OCI-LY7 (cell line): Measurements from ENCODE around the gene CARS1. TPM values are rescaled to one million over a fixed set of nuclear protein-coding genes. Genes with fewer than 3 reads are reported as not detected.

Experiments
- BruUV-seq: library from RNA; stranded (reverse); fragments of 400-500 nt; replicated peaks from 2 replicates; lab custom pipeline; 2021; lab: Mats Ljungman, UMichigan
- CTCF ChIA-PET: fragments of 300-600 bp; sonication (Branson Sonifier 250); formaldehyde crosslinking; loops from one replicate; lab custom pipeline; 2022; ENCODE audit warnings: antibody characterized with exemption; ENCODE audit not compliant: unreplicated experiment; lab: Charles Lee
- POLR2A ChIA-PET: fragments of 300-600 bp; sonication (Branson Sonifier 250); formaldehyde crosslinking; loops from one replicate; lab custom pipeline; 2022; ENCODE audit warnings: antibody characterized with exemption; lab: Charles Lee
- DNase-seq: peaks from one replicate; pipeline ENCODE4 v3.0.0-alpha.2; 2015; ENCODE audit warnings: low spot score
- H2AFZ ChIP-seq: fragments of 200-600 bp; sonication (generic), shearing (Covaris generic); 2 replicates; pipeline ENCODE4 v1.6.1; 2014; ENCODE audit warnings: mild to moderate bottlenecking, antibody characterized with exemption, low read length, moderate library complexity
- H3K27ac ChIP-seq: fragments of 200-600 bp; sonication (generic); 2 replicates; pipeline ENCODE4 v1.5.1; 2014; ENCODE audit warnings: mixed run types, low read depth, mild to moderate bottlenecking, moderate library complexity, low read length, inconsistent platforms; ENCODE audit not compliant: poor library complexity, severe bottlenecking
- H3K36me3 ChIP-seq: fragments of 200-600 bp; sonication (generic); 2 replicates; pipeline ENCODE4 v1.6.1; 2014; ENCODE audit warnings: mild to moderate bottlenecking, antibody characterized with exemption, low read length, moderate library complexity, mixed read lengths; ENCODE audit not compliant: insufficient read depth
- H3K4me1 ChIP-seq: fragments of 200-600 bp; sonication (generic); 2 replicates; pipeline ENCODE4 v1.5.1; 2014; ENCODE audit warnings: mild to moderate bottlenecking, low read length; ENCODE audit not compliant: insufficient read depth, poor library complexity, severe bottlenecking
- H3K4me2 ChIP-seq: fragments of 200-600 bp; sonication (generic); 2 replicates; pipeline ENCODE4 v1.6.1; 2014; ENCODE audit warnings: mild to moderate bottlenecking, low read length
- H3K4me3 ChIP-seq: fragments of 200-600 bp; sonication (generic); 2 replicates; pipeline ENCODE4 v1.5.1; 2014; ENCODE audit warnings: mild to moderate bottlenecking, low read depth, low read length; ENCODE audit not compliant: poor library complexity, severe bottlenecking
- H3K79me2 ChIP-seq: fragments of 200-600 bp; sonication (generic); 2 replicates; pipeline ENCODE4 v1.6.1; 2016; ENCODE audit warnings: low read depth, mild to moderate bottlenecking, low read length, moderate library complexity, mixed read lengths; ENCODE audit not compliant: insufficient read depth
- H3K9me2 ChIP-seq: fragments of 200-600 bp; sonication (generic); 2 replicates; pipeline ENCODE4 v1.6.1; 2016; ENCODE audit warnings: mild to moderate bottlenecking, low read length, mixed read lengths; ENCODE audit not compliant: insufficient read depth
- H3K9me3 ChIP-seq: fragments of 200-600 bp; sonication (generic); 2 replicates; pipeline ENCODE4 v1.6.1; 2014; ENCODE audit warnings: mild to moderate bottlenecking, mixed run types, low read length, mixed read lengths
- H4K20me1 ChIP-seq: fragments of 200-600 bp; sonication (generic); 2 replicates; pipeline ENCODE4 v1.6.1; 2014; ENCODE audit warnings: mild to moderate bottlenecking, antibody characterized with exemption, low read length, moderate library complexity, mixed read lengths; ENCODE audit not compliant: insufficient read depth
- EZH2phosphoT487 ChIP-seq: fragments of 200-600 bp; sonication (generic); IDR thresholded peaks from 2 replicates; pipeline ENCODE4 v1.6.1; 2018; ENCODE audit warnings: low read depth, borderline replicate concordance, mild to moderate bottlenecking, mixed run types, antibody characterized with exemption, low read length, moderate library complexity, mixed read lengths
- intact Hi-C: fragments of 100-400 bp; cut with micrococcal nuclease; formaldehyde crosslinking; loops from one replicate; pipeline ENCODE4 v1.10.0; 2022; ENCODE audit not compliant: unreplicated experiment
- total RNA-seq, 2 experiments: library from RNA; depleted of rRNA in 1 of 2; stranded (reverse); fragments of >200 nt in 1 of 2; shearing (Covaris generic) in 1 of 2; gene quantifications; 2 replicates each; pipeline ENCODE4 v1.2.3, GENCODE V29; 2014 to 2022
- TF ChIP-seq, protein P1 (sequence below): fragments of 200-600 bp; sonication (generic); conservative IDR thresholded peaks from 2 replicates; pipeline ENCODE4 v1.5.1; 2014; ENCODE audit warnings: mild to moderate bottlenecking, antibody characterized with exemption, low read length, moderate library complexity, mixed read lengths

The CARS1 gene
- total RNA-seq, 2 experiments from 2014 or later, result 58.3 to 88.8 TPM

DNA sequence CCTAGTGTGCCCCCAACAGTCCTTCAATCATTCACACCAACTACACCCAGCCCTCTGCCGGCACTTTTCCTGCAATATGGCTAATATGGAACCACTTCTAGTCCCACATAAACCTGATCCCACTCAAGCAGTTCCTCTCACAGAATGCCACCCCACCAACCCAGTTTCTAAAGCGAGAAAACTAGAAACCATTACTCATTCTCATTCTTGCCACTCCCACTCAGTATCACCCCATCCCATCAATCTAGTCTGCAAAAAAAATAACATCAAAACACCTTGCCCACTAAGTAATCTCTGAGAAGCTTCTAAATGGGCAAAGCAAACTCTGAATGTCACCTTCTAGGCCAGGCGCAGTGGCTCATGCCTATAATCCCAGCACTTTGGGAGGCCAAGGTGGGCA lies 83.0 kb downstream of the CARS1 start:
- Histone ChIP-seq H3K36me3 (peaks cover 100% of the 10 kb centered on the region), H2AFZ (no peak overlapping the region), H3K79me2 (peaks cover 52% of the 10 kb centered on the region), H3K4me3 (no peak overlapping the region), H4K20me1 (peaks cover 18% of the 10 kb centered on the region), H3K4me1 (no peaks in the 10 kb centered on the region), H3K4me2 (no peak overlapping the region), H3K9me3 (no peaks in the 10 kb centered on the region), H3K27ac (no peak overlapping the region), H3K9me2 (no peaks in the 10 kb centered on the region)
- DNase-seq, result no peak
- CTCF ChIA-PET, result interaction anchor here (0.6 kb wide), 1 partner anchor 46 kb away, joined by 3 read pairs; no protein-coding TSS in a partner anchor
- POLR2A ChIA-PET, result interaction anchor here (0.9 kb wide), 1 partner anchor 14 kb away, joined by 4 read pairs; no protein-coding TSS in a partner anchor
- no TSS peak for BruUV-seq
- TF ChIP-seq EZH2phosphoT487, result no peak
- TF ChIP-seq, protein P1, sequence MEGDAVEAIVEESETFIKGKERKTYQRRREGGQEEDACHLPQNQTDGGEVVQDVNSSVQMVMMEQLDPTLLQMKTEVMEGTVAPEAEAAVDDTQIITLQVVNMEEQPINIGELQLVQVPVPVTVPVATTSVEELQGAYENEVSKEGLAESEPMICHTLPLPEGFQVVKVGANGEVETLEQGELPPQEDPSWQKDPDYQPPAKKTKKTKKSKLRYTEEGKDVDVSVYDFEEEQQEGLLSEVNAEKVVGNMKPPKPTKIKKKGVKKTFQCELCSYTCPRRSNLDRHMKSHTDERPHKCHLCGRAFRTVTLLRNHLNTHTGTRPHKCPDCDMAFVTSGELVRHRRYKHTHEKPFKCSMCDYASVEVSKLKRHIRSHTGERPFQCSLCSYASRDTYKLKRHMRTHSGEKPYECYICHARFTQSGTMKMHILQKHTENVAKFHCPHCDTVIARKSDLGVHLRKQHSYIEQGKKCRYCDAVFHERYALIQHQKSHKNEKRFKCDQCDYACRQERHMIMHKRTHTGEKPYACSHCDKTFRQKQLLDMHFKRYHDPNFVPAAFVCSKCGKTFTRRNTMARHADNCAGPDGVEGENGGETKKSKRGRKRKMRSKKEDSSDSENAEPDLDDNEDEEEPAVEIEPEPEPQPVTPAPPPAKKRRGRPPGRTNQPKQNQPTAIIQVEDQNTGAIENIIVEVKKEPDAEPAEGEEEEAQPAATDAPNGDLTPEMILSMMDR, result no peak
- intact Hi-C loops, result no loop called here

DNA sequence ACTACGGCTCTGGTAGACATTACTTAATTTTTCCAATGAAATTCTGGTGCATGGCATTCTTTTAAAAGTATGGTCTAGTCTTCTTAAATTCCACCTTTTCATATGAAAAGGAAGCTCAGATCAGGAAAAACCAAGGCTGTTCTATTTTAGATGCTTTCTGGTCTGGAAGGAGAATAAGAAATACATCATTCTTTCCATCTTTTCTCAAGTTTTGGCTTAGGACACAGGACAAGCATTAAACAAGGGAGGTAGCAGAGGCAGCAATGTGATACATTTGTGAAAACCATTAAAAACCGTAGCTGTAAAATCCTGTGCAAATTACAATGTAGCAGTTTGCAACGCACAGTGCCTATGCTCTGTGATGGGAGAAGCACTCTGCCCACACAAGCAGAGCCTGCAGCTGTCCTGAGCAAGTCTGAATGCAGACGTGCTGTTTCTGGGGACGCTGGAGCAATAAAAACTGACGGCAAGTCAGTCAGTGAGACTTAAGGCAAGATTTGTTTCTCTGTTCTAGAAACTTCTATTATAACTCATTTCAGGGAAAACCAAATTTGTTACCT lies 88.8 kb downstream of the CARS1 start:
- Histone ChIP-seq H3K79me2 (peaks cover 23% of the 10 kb centered on the region), H3K9me2 (no peaks in the 10 kb centered on the region), H3K27ac (no peak overlapping the region), H3K4me1 (no peaks in the 10 kb centered on the region), H2AFZ (no peak overlapping the region), H3K36me3 (peaks cover 98% of the 10 kb centered on the region), H4K20me1 (no peaks in the 10 kb centered on the region; the same call in 1 of the 2 replicates), H3K9me3 (no peaks in the 10 kb centered on the region), H3K4me2 (no peak overlapping the region), H3K4me3 (no peak overlapping the region)
- no peak for DNase-seq
- ChIA-PET POLR2A (no interaction called here), CTCF (no interaction called here)
- TF ChIP-seq, protein P1, result no peak
- no peak for TF ChIP-seq EZH2phosphoT487
- BruUV-seq, result no TSS peak
- intact Hi-C loops, result no loop called here

DNA sequence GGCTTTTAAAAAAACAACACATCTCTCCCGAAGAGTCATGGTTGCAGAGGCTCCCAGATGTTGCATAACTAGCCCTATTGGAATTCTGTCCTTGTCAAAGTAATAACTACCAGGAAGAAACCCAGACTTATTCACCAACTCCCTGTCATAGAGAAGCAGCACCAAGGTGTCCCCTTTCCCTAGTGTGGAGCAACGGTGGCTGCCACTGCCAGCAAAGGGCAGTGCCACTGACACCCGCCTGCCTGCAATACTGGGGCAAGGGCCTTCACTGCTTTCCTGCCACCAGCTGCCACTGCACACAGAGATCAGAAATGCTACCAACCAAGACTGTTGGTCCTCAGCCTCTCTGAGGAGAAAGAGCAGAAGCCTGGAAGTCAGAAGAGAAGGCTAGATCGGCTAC lies 92.4 kb downstream of the CARS1 start:
- POLR2A ChIA-PET, result no interaction called here

More for the DNA sequence above, 92.4 kb downstream of the CARS1 start:
- Histone ChIP-seq H3K79me2 (peaks cover 26% of the 10 kb centered on the region), H3K9me3 (no peaks in the 10 kb centered on the region), H4K20me1 (no peaks in the 10 kb centered on the region), H3K9me2 (no peaks in the 10 kb centered on the region), H3K36me3 (peaks cover 95% of the 10 kb centered on the region), H3K4me2 (no peak overlapping the region), H3K27ac (no peak overlapping the region), H2AFZ (no peak overlapping the region), H3K4me3 (no peak overlapping the region), H3K4me1 (peaks cover 10% of the 10 kb centered on the region)
- CTCF ChIA-PET, result no interaction called here
- TF ChIP-seq, protein P1, result no peak
- TF ChIP-seq EZH2phosphoT487, result no peak
- BruUV-seq, result no TSS peak
- intact Hi-C loops, result no loop called here
- DNase-seq, result no peak
